ENCODE measurements around the gene PPM1L. TPM values are rescaled to one million over a fixed set of nuclear protein-coding genes. Genes with fewer than 3 reads are reported as not detected.
A peak's percentile ranks its signal among the peaks of the same experiment; 100 is the strongest.

PPM1L gene
- total RNA-seq, 1 donor from 2014 or later = 14.1 TPM

DNA sequence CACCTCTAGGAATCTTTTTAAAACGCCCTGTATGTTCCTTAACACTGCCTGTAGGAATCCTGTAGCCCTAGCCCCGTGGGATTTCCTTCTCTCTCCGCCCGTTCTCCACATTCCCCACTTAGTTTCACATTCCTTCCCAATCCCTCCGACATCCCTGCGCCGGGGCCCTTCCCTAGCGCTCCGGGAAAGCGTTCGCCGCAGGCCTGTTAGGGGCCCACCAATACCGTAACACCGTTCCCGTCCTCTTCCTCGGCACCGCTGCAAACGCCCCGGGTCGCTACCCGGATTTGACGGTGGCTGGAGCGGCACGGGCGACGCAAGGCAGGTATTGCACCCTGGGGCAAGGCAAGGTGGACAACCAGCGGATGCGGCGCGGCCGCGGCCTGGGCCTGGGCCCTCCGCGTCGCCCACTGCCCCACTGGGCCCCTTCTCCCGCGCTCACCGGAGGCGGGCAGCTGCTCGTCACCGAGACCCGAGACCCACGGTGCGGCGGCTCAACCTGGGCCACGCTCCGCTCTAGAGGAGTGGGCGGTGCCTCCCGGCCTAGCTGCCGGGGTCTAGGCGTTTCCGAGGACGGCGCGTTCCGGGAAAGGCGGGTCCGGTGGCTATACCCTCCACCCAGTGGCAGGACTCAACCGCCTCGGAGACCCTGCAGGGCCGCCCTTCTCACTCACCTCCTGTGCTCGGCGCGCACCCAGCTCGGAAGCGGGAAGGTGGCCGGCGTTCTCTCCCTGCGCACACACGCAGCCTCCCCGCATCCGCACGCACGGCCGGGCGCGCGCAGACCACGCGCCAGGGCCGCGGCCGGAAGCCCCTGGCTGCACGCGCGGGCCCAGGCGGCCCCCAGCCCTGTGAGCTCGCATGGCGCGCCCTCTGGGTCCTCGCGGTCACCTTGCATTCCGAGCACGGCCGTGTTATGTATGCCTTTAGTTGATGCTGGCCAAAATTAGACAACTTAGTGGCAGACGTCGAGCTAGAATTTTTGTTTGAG lies 348.8 kb downstream of the PPM1L start, which contains the start of gene B3GALNT1:
B3GALNT1 (minus strand) TSS at position 789 of the 991 bp plus-strand sequence. CDS start 18,595 bp downstream, outside the sequence.
- Histone ChIP-seq H3K27me3 (ENCODE audit: control insufficient read depth in 3 of 3, insufficient read depth in 3 of 3, low read length in 3 of 3) (peaks cover 0 to 6% (median 3%) of the 10 kb centered on the region in 3 donors), H3K9ac (ENCODE audit: low read depth in 1 of 3, low read length in 3 of 3) (peak within 1 kb of the TSS; percentile 55 to 80 (median 71)), H3K27ac (ENCODE audit: low read depth, low read length) (no peak within 1 kb of the TSS), H3K36me3 (ENCODE audit: control insufficient read depth in 3 of 3, insufficient read depth in 3 of 3, low read length in 3 of 3) (no peaks in the 10 kb centered on the region), H3K4me3 (ENCODE audit: low read length in 3 of 3) (peak within 1 kb of the TSS; percentile 77 to 83 (median 80)), H3K9me3 (ENCODE audit: control insufficient read depth in 3 of 3, low read length in 3 of 3) (no peaks in the 10 kb centered on the region), H3K4me1 (ENCODE audit: control insufficient read depth in 3 of 3, insufficient read depth in 3 of 3, low read length in 3 of 3) (peaks cover 2 to 13% (median 4%) of the 10 kb centered on the region in 3 donors)

- peaks cover 2 to 13% (median 4%) of the 10 kb centered on the region in 3 donors for H3K4me1 ChIP-seq (ENCODE audit: control insufficient read depth in 3 of 3, insufficient read depth in 3 of 3, low read length in 3 of 3)
- H3K27ac ChIP-seq (ENCODE audit: low read depth, low read length) = no peak overlapping the region
- no peaks in the 10 kb centered on the region for H3K36me3 ChIP-seq (ENCODE audit: control insufficient read depth in 3 of 3, insufficient read depth in 3 of 3, low read length in 3 of 3)
- H3K9ac ChIP-seq (ENCODE audit: low read depth in 1 of 3, low read length in 3 of 3) = no peak overlapping the region
- H3K4me3 ChIP-seq (ENCODE audit: low read length in 3 of 3) = no peak overlapping the region
- peaks cover 0 to 6% (median 3%) of the 10 kb centered on the region in 3 donors for H3K27me3 ChIP-seq (ENCODE audit: control insufficient read depth in 3 of 3, insufficient read depth in 3 of 3, low read length in 3 of 3)
- H3K9me3 ChIP-seq (ENCODE audit: control insufficient read depth in 3 of 3, low read length in 3 of 3) = no peaks in the 10 kb centered on the region
These were observed 351.3 kb downstream of the PPM1L start for GRCh38 chr3:161107311-161107710.

DNA sequence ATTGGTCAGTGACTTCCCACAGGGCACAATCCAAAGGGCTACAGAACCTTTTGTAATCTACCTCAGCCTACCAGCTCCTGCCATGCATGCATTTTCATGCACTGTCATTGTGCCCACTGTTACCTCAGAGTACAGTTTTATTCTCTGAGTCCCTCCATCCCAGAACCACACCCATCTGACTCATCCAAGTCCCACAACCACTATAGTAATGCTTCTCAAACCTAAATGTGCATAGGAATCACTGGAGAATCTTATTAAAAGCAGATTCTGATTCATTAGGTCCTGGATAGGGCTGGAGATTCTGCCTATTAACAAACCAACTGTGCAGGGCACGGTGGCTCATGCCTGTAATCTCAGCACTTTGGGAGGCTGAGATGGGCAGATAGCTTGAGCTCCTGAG lies 352.8 kb downstream of the PPM1L start:
- Histone ChIP-seq H3K9me3 (ENCODE audit: control insufficient read depth in 3 of 3, low read length in 3 of 3) (no peaks in the 10 kb centered on the region), H3K4me3 (ENCODE audit: low read length in 3 of 3) (no peak overlapping the region), H3K36me3 (ENCODE audit: control insufficient read depth in 3 of 3, insufficient read depth in 3 of 3, low read length in 3 of 3) (no peaks in the 10 kb centered on the region), H3K9ac (ENCODE audit: low read depth in 1 of 3, low read length in 3 of 3) (no peak overlapping the region), H3K27me3 (ENCODE audit: control insufficient read depth in 3 of 3, insufficient read depth in 3 of 3, low read length in 3 of 3) (peaks cover 0 to 6% (median 3%) of the 10 kb centered on the region in 3 donors), H3K27ac (ENCODE audit: low read depth, low read length) (no peak overlapping the region), H3K4me1 (ENCODE audit: control insufficient read depth in 3 of 3, insufficient read depth in 3 of 3, low read length in 3 of 3) (peaks cover 2 to 13% (median 4%) of the 10 kb centered on the region in 3 donors)

- no peaks in the 10 kb centered on the region for H3K27me3 ChIP-seq (ENCODE audit: control insufficient read depth in 3 of 3, insufficient read depth in 3 of 3, low read length in 3 of 3)
- peaks cover 0 to 4% (median 3%) of the 10 kb centered on the region in 3 donors for H3K9me3 ChIP-seq (ENCODE audit: control insufficient read depth in 3 of 3, low read length in 3 of 3)
- no peak overlapping the region for H3K27ac ChIP-seq (ENCODE audit: low read depth, low read length)
- H3K4me3 ChIP-seq (ENCODE audit: low read length in 3 of 3) = no peak overlapping the region
- H3K9ac ChIP-seq (ENCODE audit: low read depth in 1 of 3, low read length in 3 of 3) = no peak overlapping the region
- H3K36me3 ChIP-seq (ENCODE audit: control insufficient read depth in 3 of 3, insufficient read depth in 3 of 3, low read length in 3 of 3) = no peaks in the 10 kb centered on the region
- H3K4me1 ChIP-seq (ENCODE audit: control insufficient read depth in 3 of 3, insufficient read depth in 3 of 3, low read length in 3 of 3) = no peaks in the 10 kb centered on the region
These were observed 361.6 kb downstream of the PPM1L start for GRCh38 chr3:161117646-161118045.

- H3K4me3 ChIP-seq (ENCODE audit: low read length in 3 of 3) = no peak overlapping the region
- no peaks in the 10 kb centered on the region for H3K27me3 ChIP-seq (ENCODE audit: control insufficient read depth in 3 of 3, insufficient read depth in 3 of 3, low read length in 3 of 3)
- H3K4me1 ChIP-seq (ENCODE audit: control insufficient read depth in 3 of 3, insufficient read depth in 3 of 3, low read length in 3 of 3) = no peaks in the 10 kb centered on the region
- no peaks in the 10 kb centered on the region for H3K36me3 ChIP-seq (ENCODE audit: control insufficient read depth in 3 of 3, insufficient read depth in 3 of 3, low read length in 3 of 3)
- no peak overlapping the region for H3K27ac ChIP-seq (ENCODE audit: low read depth, low read length)
- no peak overlapping the region for H3K9ac ChIP-seq (ENCODE audit: low read depth in 1 of 3, low read length in 3 of 3)
- H3K9me3 ChIP-seq (ENCODE audit: control insufficient read depth in 3 of 3, low read length in 3 of 3) = peaks cover 2 to 4% (median 3%) of the 10 kb centered on the region in 3 donors
These were observed 370.5 kb downstream of the PPM1L start for GRCh38 chr3:161126495-161126894.

Other genes starting within 250 kb of the PPM1L start
- gene KPNA4, start 190.7 kb upstream of the PPM1L start, total RNA-seq = 25.6 TPM
- not detected for gene ARL14, start 79.1 kb upstream of the PPM1L start, total RNA-seq